ENCODE results near the gene SND1.
A peak's percentile ranks its signal among the peaks of the same experiment; 100 is the strongest.

Gene SND1

GRCh38 chr7:128008744-128009143, 356.8 kb downstream of the SND1 start:
- ATAC-seq: no peak
- no peak for TF ChIP-seq SNAI2 (CRISPR knock-in tag; IDR thresholded peaks at IDR 0.05)

DNA sequence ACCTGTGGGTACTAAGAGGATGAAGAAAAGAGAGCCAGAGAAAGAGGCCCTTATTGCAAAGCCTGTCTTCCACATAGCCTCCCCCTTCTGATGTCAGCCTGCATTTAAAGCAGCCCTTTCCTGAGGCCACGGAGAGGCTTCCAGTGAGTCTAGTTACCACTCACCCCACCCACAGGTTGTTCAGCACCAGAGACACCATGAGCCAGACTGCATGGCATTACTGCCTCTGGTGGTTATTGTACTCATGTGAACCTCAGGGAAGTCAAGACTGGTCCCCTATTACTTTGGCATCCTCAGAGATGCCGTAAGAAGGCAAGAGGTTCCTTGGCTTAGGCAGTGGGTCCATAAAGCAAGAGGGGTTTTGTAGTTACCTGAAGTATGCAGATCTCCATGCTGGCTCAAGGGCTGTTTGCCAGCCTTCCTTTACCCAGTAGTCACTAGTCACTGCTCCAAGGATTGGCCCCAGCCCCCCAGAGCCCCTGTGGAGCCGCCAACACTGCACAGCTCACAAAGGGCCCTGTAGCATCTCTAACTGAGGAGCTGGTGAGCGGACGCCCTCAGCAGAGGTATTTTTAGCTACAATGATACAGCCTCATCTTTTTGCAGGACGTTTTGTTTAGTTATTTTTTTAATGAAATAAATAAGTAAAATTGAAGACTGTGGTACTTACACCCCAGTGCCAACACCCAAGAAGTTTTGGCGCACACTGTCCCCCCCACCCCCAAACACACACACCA, 358.6 kb downstream of the SND1 start:
- TF ChIP-seq GLIS3 (CRISPR knock-in tag; IDR thresholded peaks at IDR 0.05): no peak
- TF ChIP-seq, protein P1, sequence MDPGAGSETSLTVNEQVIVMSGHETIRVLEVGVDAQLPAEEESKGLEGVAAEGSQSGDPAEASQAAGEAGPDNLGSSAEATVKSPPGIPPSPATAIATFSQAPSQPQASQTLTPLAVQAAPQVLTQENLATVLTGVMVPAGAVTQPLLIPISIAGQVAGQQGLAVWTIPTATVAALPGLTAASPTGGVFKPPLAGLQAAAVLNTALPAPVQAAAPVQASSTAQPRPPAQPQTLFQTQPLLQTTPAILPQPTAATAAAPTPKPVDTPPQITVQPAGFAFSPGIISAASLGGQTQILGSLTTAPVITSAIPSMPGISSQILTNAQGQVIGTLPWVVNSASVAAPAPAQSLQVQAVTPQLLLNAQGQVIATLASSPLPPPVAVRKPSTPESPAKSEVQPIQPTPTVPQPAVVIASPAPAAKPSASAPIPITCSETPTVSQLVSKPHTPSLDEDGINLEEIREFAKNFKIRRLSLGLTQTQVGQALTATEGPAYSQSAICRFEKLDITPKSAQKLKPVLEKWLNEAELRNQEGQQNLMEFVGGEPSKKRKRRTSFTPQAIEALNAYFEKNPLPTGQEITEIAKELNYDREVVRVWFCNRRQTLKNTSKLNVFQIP (CRISPR knock-in tag; IDR thresholded peaks at IDR 0.05; ENCODE audit: borderline replicate concordance, low read depth): no peak
- TF ChIP-seq, protein P2, sequence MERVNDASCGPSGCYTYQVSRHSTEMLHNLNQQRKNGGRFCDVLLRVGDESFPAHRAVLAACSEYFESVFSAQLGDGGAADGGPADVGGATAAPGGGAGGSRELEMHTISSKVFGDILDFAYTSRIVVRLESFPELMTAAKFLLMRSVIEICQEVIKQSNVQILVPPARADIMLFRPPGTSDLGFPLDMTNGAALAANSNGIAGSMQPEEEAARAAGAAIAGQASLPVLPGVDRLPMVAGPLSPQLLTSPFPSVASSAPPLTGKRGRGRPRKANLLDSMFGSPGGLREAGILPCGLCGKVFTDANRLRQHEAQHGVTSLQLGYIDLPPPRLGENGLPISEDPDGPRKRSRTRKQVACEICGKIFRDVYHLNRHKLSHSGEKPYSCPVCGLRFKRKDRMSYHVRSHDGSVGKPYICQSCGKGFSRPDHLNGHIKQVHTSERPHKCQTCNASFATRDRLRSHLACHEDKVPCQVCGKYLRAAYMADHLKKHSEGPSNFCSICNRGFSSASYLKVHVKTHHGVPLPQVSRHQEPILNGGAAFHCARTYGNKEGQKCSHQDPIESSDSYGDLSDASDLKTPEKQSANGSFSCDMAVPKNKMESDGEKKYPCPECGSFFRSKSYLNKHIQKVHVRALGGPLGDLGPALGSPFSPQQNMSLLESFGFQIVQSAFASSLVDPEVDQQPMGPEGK (CRISPR knock-in tag; IDR thresholded peaks at IDR 0.05; ENCODE audit: borderline replicate concordance): no peak
- TF ChIP-seq ARNTL (CRISPR knock-in tag; IDR thresholded peaks at IDR 0.05; ENCODE audit: borderline replicate concordance, low read depth): no peak
- TF ChIP-seq TOX (CRISPR knock-in tag; IDR thresholded peaks at IDR 0.05; ENCODE audit: borderline replicate concordance): no peak
- TF ChIP-seq ZC3H10 (CRISPR knock-in tag; IDR thresholded peaks at IDR 0.05): no peak
- no peak for TF ChIP-seq ZFP30 (CRISPR knock-in tag; IDR thresholded peaks at IDR 0.05)
- no peak for TF ChIP-seq ZFP3 (CRISPR knock-in tag; IDR thresholded peaks at IDR 0.05)
- TF ChIP-seq ISL1 (CRISPR knock-in tag; IDR thresholded peaks at IDR 0.05): no peak
- no peak for TF ChIP-seq CREB5 (CRISPR knock-in tag; IDR thresholded peaks at IDR 0.05; ENCODE audit: low read depth)
- TF ChIP-seq PPARA (CRISPR knock-in tag; IDR thresholded peaks at IDR 0.05; ENCODE audit: borderline replicate concordance): no peak
- no peak for TF ChIP-seq ESRRG (CRISPR knock-in tag; IDR thresholded peaks at IDR 0.05)
- TF ChIP-seq TSHZ2 (CRISPR knock-in tag; IDR thresholded peaks at IDR 0.05): no peak
- no peak for TF ChIP-seq OSR1 (CRISPR knock-in tag; IDR thresholded peaks at IDR 0.05)
- TF ChIP-seq CSRNP3 (CRISPR knock-in tag; IDR thresholded peaks at IDR 0.05): no peak
- TF ChIP-seq ZNF70 (CRISPR knock-in tag; IDR thresholded peaks at IDR 0.05): no peak
- no peak for TF ChIP-seq ZNF8 (CRISPR knock-in tag; IDR thresholded peaks at IDR 0.05)
- TF ChIP-seq ZNF565 (CRISPR knock-in tag; conservative IDR thresholded peaks at IDR 0.05; ENCODE audit: low read depth): no peak
- TF ChIP-seq BACH2 (CRISPR knock-in tag; IDR thresholded peaks at IDR 0.05; ENCODE audit: borderline replicate concordance): no peak
- no peak for TF ChIP-seq RARB (CRISPR knock-in tag; IDR thresholded peaks at IDR 0.05)
- peak; percentile 65 for ATAC-seq

GRCh38 chr7:128011131-128011661, 359.2 kb downstream of the SND1 start:
- ATAC-seq: no peak
- TF ChIP-seq ZNF565 (CRISPR knock-in tag; conservative IDR thresholded peaks at IDR 0.05; ENCODE audit: low read depth) (no peak), RARB (CRISPR knock-in tag; IDR thresholded peaks at IDR 0.05) (no peak), ARNTL (CRISPR knock-in tag; IDR thresholded peaks at IDR 0.05; ENCODE audit: borderline replicate concordance, low read depth) (no peak), ZNF8 (CRISPR knock-in tag; IDR thresholded peaks at IDR 0.05) (no peak), ZFP3 (CRISPR knock-in tag; IDR thresholded peaks at IDR 0.05) (no peak), CSDC2 (CRISPR knock-in tag; IDR thresholded peaks at IDR 0.05) (no peak), BACH2 (CRISPR knock-in tag; IDR thresholded peaks at IDR 0.05; ENCODE audit: borderline replicate concordance) (no peak), ESRRG (CRISPR knock-in tag; IDR thresholded peaks at IDR 0.05) (no peak), CSRNP3 (CRISPR knock-in tag; IDR thresholded peaks at IDR 0.05) (no peak), SNAI2 (CRISPR knock-in tag; IDR thresholded peaks at IDR 0.05) (no peak), CREB5 (CRISPR knock-in tag; IDR thresholded peaks at IDR 0.05; ENCODE audit: low read depth) (no peak), GLIS3 (CRISPR knock-in tag; IDR thresholded peaks at IDR 0.05) (no peak)
- TF ChIP-seq, protein P2 (CRISPR knock-in tag; IDR thresholded peaks at IDR 0.05; ENCODE audit: borderline replicate concordance): no peak
